D721Med (cell line): ENCODE measurements around the gene GCM1.

Source experiments
- DNase-seq: peaks from one replicate; pipeline ENCODE4 v3.0.0; 2011; ENCODE audit warnings: low spot score; ENCODE audit not compliant: insufficient read length
- FAIRE-seq: peaks from 2 replicates; lab custom pipeline; 2011; peaks lifted over from hg19 to GRCh38; lab: Jason Lieb, UNC
- CTCF ChIP-seq: IDR thresholded peaks from 2 replicates; pipeline ENCODE4 v1.5.1; 2012; ENCODE audit warnings: mild to moderate bottlenecking, control low read depth; ENCODE audit not compliant: insufficient read depth; ENCODE audit errors: missing control alignments

GCM1 gene

GRCh38 chr6:53095716-53096115 is 52.9 kb downstream of the GCM1 start:
- DNase-seq (no peak), FAIRE-seq (no peak)
- no peak for TF ChIP-seq CTCF

- TF ChIP-seq CTCF: no peak
- FAIRE-seq: no peak
Measured at GRCh38 chr6:53095270-53095669, 53.4 kb downstream of the GCM1 start.

GRCh38 chr6:53090576-53090975 is 58.1 kb downstream of the GCM1 start:
- DNase-seq (no peak), FAIRE-seq (no peak)
- TF ChIP-seq CTCF: no peak

More at GRCh38 chr6:53095270-53095669, 53.4 kb downstream of the GCM1 start:
- no peak for DNase-seq

GRCh38 chr6:53089948-53090347 is 58.7 kb downstream of the GCM1 start:
- FAIRE-seq (no peak), DNase-seq (no peak)
- no peak for TF ChIP-seq CTCF

GRCh38 chr6:53086302-53086701 is 62.3 kb downstream of the GCM1 start:
- TF ChIP-seq CTCF: no peak
- DNase-seq (no peak), FAIRE-seq (no peak)

- no peak for DNase-seq
- no peak for FAIRE-seq
- no peak for TF ChIP-seq CTCF
Measured at GRCh38 chr6:53080813-53081212, 67.8 kb downstream of the GCM1 start.
